Measurements from ENCODE around the gene ZFYVE21.

ZFYVE21 gene

GRCh38 chr14:103737432-103738045 is 21.9 kb downstream of the ZFYVE21 start:
- peaks cover 14% of the 10 kb centered on the region for H3K36me3 ChIP-seq (replicated peaks)
- no peak overlapping the region for H3K4me3 ChIP-seq
- H3K9me3 ChIP-seq: no peaks in the 10 kb centered on the region
- H3K27me3 ChIP-seq (ENCODE audit: low read depth): no peaks in the 10 kb centered on the region
- in situ Hi-C loops (cut with MboI; ENCODE audit: low sequenced_read_pairs): no loop called here
- DNase-seq (ENCODE audit: low spot score in 2 of 2): no peak
- no peaks in the 10 kb centered on the region for H3K4me1 ChIP-seq

GRCh38 chr14:103738166-103738565 is 22.6 kb downstream of the ZFYVE21 start:
- no peak for DNase-seq (ENCODE audit: low spot score in 2 of 2)
- H3K27me3 ChIP-seq (ENCODE audit: low read depth): no peaks in the 10 kb centered on the region
- in situ Hi-C loops (cut with MboI; ENCODE audit: low sequenced_read_pairs): no loop called here

DNA sequence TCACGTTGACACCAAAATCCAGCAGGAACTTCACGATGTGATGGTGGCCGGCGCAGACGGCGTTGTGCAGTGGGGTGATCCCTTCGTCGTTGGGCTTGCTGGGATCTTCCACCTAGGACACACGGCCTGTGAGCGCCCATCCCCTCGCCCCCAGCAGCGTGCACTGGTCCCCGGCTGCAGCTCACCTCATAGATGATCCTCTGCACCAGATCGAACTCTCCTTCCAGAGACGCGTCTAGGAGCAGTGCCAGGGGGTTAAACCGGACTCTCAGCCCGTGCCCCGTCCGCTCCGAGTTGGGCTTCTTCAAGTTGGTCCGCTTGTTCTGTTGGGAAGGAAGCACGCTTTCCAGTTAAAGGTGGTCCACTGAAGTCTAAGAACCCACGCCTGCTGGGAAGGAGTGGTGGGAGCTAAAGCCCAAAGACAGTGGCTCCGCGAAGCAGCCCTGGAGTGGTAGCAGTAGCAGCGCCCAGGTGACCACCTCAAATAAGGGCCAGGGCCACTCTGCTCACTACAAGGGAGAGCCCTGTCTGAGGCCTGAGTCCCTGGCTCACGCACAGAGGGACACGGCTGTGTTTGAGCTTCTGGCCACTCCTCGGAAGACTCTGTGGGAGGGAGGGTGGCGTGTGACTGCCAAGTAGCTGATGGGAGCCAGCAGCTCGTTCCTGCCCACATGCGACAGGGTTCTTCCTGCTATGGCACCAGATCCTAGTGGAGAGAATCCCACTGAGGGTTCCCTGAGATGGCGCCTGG is 23.3 kb downstream of the ZFYVE21 start:
- H3K4me1 ChIP-seq: no peaks in the 10 kb centered on the region
- no peaks in the 10 kb centered on the region for H3K9me3 ChIP-seq
- in situ Hi-C loops (cut with MboI; ENCODE audit: low sequenced_read_pairs): no loop called here
- H3K36me3 ChIP-seq (replicated peaks): peaks cover under 1% of the 10 kb centered on the region; the same call in 1 of the 2 replicates
- DNase-seq (ENCODE audit: low spot score in 2 of 2): no peak
- H3K27me3 ChIP-seq (ENCODE audit: low read depth): no peaks in the 10 kb centered on the region
- H3K4me3 ChIP-seq: no peak overlapping the region

More at GRCh38 chr14:103738166-103738565, 22.6 kb downstream of the ZFYVE21 start:
- Histone ChIP-seq H3K4me3 (no peak overlapping the region), H3K36me3 (replicated peaks) (peaks cover 8% of the 10 kb centered on the region), H3K4me1 (no peaks in the 10 kb centered on the region), H3K9me3 (no peaks in the 10 kb centered on the region)

DNA sequence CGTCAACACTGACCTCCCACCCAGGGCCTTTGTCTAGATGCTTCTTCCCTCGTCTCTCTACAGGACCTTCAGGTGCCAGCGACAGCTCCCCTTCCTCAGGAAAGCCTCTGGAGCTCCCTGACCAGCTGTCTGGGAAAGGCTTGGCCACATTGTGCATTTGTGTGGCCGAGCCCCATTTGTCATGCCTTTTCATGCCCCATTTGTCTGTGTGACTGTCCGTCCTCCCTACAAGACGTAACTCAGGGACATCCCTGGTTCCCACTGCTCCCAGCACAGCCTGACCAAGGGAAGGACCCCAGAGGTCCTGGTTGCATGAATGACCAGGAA is 23.8 kb downstream of the ZFYVE21 start:
- in situ Hi-C loops (cut with MboI; ENCODE audit: low sequenced_read_pairs): no loop called here
- Histone ChIP-seq H3K27me3 (ENCODE audit: low read depth) (no peaks in the 10 kb centered on the region), H3K4me3 (no peak overlapping the region)

DNA sequence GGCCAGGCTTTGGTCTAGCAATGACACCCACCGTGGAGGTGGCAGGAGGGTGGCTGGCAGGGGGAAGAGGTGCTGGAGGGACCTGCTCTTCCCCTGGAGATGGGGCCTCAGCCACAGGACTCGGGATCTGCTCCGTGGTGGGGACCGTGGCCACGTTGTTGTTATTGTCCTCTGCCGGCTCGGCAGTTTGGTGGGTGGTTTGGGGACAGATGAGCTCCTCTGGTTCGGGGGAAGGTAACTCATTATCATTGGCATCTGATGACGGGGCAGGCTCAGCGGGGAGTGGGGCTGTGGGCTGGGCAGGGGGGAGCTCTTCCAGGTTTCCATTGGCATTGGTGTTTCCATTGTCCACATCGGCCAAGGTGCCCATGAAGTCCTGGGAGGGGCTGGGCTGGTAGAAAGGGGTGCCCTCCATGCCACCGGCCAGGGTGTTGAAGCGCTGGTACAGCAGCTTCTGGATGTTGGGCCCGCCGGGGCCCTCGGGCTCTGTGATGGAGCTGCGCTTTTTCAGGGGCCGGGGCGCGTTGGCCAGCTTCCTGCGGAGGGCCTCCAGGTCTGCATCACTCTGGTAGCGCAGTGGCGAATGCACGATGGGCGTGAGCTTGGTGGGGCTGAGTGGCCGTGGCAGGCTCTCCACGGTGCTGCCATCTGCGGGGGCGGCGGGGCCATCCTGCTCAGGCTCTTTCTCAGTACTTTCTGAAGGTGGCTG is 24.3 kb downstream of the ZFYVE21 start:
- Histone ChIP-seq H3K36me3 (replicated peaks) (no peaks in the 10 kb centered on the region; the same call in 1 of the 2 replicates), H3K9me3 (no peaks in the 10 kb centered on the region), H3K4me3 (no peak overlapping the region), H3K27me3 (ENCODE audit: low read depth) (no peaks in the 10 kb centered on the region), H3K4me1 (no peaks in the 10 kb centered on the region)
- in situ Hi-C loops (cut with MboI; ENCODE audit: low sequenced_read_pairs): no loop called here
- no peak for DNase-seq (ENCODE audit: low spot score in 2 of 2)

More for the DNA sequence above, 23.8 kb downstream of the ZFYVE21 start:
- no peaks in the 10 kb centered on the region for H3K9me3 ChIP-seq
- H3K36me3 ChIP-seq (replicated peaks): no peaks in the 10 kb centered on the region; the same call in 1 of the 2 replicates
- H3K4me1 ChIP-seq: no peaks in the 10 kb centered on the region
- no peak for DNase-seq (ENCODE audit: low spot score in 2 of 2)

DNA sequence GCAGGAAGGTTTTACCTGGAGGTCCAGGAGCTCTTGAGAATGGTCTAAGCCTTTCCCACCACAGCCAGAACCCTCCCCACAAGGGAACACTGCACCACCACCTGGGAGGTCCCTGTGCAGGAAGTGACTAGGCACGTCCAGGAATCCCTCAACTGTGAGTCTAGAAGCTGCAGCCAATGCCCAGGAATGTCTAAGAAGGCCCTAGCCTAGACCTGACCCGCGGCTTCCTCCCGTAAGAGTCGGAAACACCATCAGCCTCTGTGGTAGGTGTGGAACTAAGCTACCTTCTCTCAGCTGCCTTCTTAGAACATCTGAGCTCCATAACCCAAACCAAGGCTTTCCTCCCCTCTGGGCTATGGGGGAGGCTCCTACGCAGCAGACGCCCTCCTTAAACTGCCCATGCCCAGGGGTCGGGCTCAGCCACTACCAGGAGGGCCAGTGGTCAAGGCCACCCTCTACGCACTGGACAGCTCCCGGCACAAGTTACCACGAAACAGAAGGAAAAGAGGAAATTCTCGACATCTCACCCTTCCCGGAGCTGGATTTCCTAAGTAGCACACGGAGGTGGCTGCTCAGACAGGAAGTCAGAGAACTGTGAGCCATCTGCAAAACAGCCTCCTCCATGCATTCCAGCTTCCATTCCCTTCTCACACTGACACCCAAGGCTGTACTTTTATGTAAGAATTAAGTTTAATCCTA is 25.5 kb downstream of the ZFYVE21 start:
- Histone ChIP-seq H3K9me3 (no peaks in the 10 kb centered on the region), H3K27me3 (ENCODE audit: low read depth) (no peaks in the 10 kb centered on the region), H3K4me1 (no peaks in the 10 kb centered on the region), H3K36me3 (replicated peaks) (no peaks in the 10 kb centered on the region; the same call in 1 of the 2 replicates), H3K4me3 (no peak overlapping the region)
- in situ Hi-C loops (cut with MboI; ENCODE audit: low sequenced_read_pairs): no loop called here
- peak in 1 of 2 experiments; percentile 3 for DNase-seq (ENCODE audit: low spot score in 2 of 2)

DNA sequence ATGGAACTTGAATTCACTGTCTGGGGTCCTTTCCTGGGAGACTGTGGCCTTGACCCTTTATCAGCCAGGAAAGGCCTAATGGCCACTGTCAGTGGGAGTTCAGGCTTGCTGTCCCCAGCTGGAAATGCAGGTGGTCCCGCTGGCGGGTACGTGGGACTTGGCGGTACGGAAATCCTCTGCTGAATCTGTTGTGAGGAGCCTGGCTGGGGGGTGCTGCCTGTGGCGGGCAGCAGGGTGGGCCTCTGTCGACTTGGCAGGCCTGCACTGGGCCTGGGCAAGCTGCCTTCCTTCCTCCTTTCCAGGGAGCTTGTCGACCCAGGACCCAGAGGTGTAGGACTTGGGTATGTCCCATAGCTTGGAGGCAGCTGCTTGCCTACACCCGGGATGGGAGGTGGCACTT is 26.3 kb downstream of the ZFYVE21 start:
- H3K36me3 ChIP-seq (replicated peaks): no peaks in the 10 kb centered on the region; the same call in 1 of the 2 replicates
- in situ Hi-C loops (cut with MboI; ENCODE audit: low sequenced_read_pairs): no loop called here
- H3K9me3 ChIP-seq: no peaks in the 10 kb centered on the region
- H3K4me1 ChIP-seq: no peaks in the 10 kb centered on the region
- H3K27me3 ChIP-seq (ENCODE audit: low read depth): no peaks in the 10 kb centered on the region
- peak in 1 of 2 experiments; percentile 5 for DNase-seq (ENCODE audit: low spot score in 2 of 2)
- H3K4me3 ChIP-seq: no peak overlapping the region

DNA sequence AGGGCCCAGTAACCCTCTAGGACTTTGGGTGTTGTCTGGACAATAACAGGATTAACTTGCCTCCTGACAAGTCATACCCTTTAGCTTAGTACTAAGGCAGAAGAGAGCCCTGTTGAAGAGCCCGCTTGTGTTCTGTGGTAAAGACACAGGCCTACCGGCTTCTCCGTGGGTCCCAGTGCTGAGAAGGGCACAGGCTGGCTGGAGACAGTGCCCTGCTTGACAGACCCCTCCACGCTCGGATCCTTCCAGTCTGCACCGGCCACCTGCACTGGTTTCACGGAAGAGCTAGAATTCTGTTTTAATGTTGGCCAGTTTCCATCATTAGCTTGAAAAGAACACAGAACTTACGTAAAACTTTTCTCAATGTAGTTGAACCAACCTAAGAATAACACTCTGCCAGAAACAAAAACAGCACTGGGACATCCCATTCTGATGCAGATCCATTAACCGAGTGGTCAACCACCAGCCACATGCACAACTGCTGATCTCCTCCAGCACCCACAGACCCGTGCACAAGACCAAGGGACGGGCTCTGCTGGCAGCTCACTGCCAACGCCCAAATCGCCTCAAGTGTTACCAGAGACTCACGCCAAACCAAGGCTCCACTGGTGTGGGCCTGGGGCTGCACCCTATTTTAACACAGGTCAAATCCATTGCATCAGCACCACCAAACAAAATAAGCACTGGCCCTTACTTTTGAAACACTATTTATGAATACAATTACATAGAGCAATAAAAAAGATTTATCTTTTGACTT is 27.1 kb downstream of the ZFYVE21 start:
- peak in 1 of 2 experiments; percentile 5 for DNase-seq (ENCODE audit: low spot score in 2 of 2)
- Histone ChIP-seq H3K36me3 (replicated peaks) (no peaks in the 10 kb centered on the region; the same call in 1 of the 2 replicates), H3K27me3 (ENCODE audit: low read depth) (no peaks in the 10 kb centered on the region), H3K9me3 (no peaks in the 10 kb centered on the region), H3K4me3 (no peak overlapping the region), H3K4me1 (no peaks in the 10 kb centered on the region)
- in situ Hi-C loops (cut with MboI; ENCODE audit: low sequenced_read_pairs): no loop called here

DNA sequence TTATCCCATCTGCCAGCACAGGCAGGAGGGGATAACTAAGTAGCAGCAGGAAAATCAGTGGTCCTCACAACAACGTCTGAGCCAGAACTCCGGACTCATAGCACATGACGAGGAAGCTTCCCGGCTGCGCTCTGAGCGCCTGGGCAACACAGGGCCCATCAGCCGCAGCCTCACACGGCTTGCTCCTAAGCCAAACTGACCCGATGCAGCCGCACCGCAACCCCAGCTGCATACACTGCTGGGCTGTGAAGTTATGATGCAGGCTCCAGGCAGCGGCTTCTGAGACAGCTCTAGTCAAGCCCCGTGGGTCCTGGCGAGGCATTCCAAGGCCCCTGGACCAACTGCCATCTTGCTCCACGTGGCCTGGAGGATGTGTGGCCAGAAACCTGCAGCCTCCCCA is 28.1 kb downstream of the ZFYVE21 start:
- Histone ChIP-seq H3K36me3 (replicated peaks) (no peaks in the 10 kb centered on the region; the same call in 1 of the 2 replicates), H3K9me3 (no peaks in the 10 kb centered on the region), H3K4me1 (no peaks in the 10 kb centered on the region), H3K27me3 (ENCODE audit: low read depth) (no peaks in the 10 kb centered on the region), H3K4me3 (no peak overlapping the region)
- in situ Hi-C loops (cut with MboI; ENCODE audit: low sequenced_read_pairs): no loop called here
- peak in 1 of 2 experiments; percentile 3 for DNase-seq (ENCODE audit: low spot score in 2 of 2)

DNA sequence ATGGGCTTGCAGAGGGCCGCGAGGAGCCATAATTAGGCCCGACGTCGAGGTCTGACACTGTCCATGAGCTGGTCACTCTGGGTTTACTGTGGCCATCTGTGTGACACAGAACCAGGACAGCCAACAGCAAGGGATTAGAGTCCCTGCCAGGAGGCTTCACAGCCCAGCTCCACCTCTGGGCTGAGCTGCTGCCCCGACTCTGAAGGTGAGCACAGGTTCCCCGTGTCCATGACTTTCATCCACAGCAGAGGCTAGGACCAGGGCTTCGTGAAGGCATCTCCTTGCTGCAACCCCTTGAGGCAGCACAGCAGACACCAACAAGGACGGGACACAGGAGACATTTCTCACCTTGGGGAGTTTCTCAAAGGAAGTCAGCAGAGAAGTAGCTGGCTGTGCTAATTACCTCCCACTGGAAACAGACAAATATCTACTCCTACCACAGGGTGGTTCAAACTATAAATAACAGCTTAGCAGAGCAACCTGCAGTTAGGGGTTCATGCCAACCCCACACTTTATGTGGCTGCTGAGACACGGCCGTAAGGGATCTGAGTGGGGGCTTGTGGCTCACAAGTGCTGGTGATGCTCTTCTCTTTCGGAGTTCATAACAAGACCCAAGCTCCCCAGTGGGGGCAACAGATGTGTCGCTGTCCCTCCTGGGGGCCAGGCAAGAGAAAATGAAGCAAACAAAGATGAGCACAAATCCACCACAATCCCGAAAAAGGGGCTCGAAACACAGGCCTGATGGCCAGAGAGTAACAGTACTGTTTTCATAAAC is 29.2 kb downstream of the ZFYVE21 start:
- peak in 1 of 2 experiments; percentile 6 for DNase-seq (ENCODE audit: low spot score in 2 of 2)
- H3K27me3 ChIP-seq (ENCODE audit: low read depth): no peaks in the 10 kb centered on the region
- in situ Hi-C loops (cut with MboI; ENCODE audit: low sequenced_read_pairs): no loop called here
- H3K4me1 ChIP-seq: no peaks in the 10 kb centered on the region
- H3K4me3 ChIP-seq: no peak overlapping the region
- no peaks in the 10 kb centered on the region; the same call in 1 of the 2 replicates for H3K36me3 ChIP-seq (replicated peaks)
- no peaks in the 10 kb centered on the region for H3K9me3 ChIP-seq

DNA sequence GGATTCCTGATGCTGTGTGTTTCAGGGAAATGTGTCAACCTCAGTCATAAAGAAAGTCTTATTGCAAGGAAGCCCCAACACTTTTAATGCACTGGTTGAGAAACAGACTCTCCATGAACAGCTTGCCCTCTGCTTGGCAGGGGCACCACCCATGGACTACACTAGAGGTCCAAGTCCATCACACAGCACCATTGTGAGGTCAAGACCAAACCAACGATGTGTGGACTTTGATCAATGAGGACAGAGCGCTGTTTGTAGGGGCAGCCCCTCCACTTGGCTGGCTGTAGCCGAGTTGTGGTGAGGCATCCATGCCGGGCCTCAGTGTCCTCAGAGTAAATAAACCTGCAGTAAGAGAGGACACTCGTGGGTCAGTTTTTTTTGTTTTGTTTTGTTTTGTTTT is 29.8 kb downstream of the ZFYVE21 start:
- Histone ChIP-seq H3K27me3 (ENCODE audit: low read depth) (no peaks in the 10 kb centered on the region), H3K9me3 (no peaks in the 10 kb centered on the region), H3K4me3 (no peak overlapping the region), H3K36me3 (replicated peaks) (no peaks in the 10 kb centered on the region; the same call in 1 of the 2 replicates), H3K4me1 (no peaks in the 10 kb centered on the region)
- DNase-seq (ENCODE audit: low spot score in 2 of 2): peak in 1 of 2 experiments; percentile 3
- in situ Hi-C loops (cut with MboI; ENCODE audit: low sequenced_read_pairs): no loop called here

DNA sequence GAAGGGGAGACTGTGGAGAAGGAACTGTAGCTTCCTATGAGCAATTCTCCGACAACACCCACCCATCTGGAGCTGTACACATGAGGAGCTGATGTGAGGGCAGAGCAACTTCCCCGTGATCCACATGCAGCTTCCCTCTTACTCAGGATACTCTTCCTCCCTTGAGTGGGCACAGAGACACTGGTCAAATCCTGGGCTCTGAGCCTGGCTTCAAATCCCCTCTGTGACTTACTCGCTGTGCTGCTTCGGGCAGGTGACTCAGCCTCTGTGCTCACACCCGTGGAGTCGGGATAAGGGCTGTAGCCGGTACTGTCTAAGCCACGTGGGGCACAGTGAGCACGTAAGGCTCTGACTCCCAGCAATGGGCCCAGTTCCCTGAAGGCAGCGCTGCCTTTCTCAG is 31.1 kb downstream of the ZFYVE21 start:
- H3K4me3 ChIP-seq: no peak overlapping the region
- in situ Hi-C loops (cut with MboI; ENCODE audit: low sequenced_read_pairs): no loop called here
- H3K36me3 ChIP-seq (replicated peaks): no peaks in the 10 kb centered on the region; the same call in 1 of the 2 replicates
- H3K9me3 ChIP-seq: no peaks in the 10 kb centered on the region
- H3K4me1 ChIP-seq: no peaks in the 10 kb centered on the region
- no peaks in the 10 kb centered on the region for H3K27me3 ChIP-seq (ENCODE audit: low read depth)
- DNase-seq (ENCODE audit: low spot score in 2 of 2): peak in 1 of 2 experiments; percentile 4

Measured in HAP-1 (cell line).